Posterior vena cava (tissue), 2 donors: ENCODE measurements around the gene NDUFV1. TPM values are rescaled to one million over a fixed set of nuclear protein-coding genes. Genes with fewer than 3 reads are reported as not detected.
"Not testable (repeated sequence)": the region's sequence is repeated elsewhere in the genome, so short reads cannot be mapped to it uniquely, and the experiment has no call there.

Experiments
- DNase-seq: peaks from one replicate; pipeline ENCODE4 v3.0.0-alpha.2; 2020; ENCODE audit warnings: low spot score
- intact Hi-C, 2 donors: fragments of 100-400 bp; cut with DNase I; formaldehyde crosslinking; loops; one replicate each; pipeline versions ENCODE4 v1.14.1 to v1.14.2; 2022 to 2023
- long read RNA-seq, 2 donors: library from polyadenylated mRNA; unstranded; transcript quantifications; one replicate each; pipeline ENCODE4 v2.0.0, GENCODE V29; 2020 to 2021
- total RNA-seq, 2 donors: library from RNA; stranded (reverse); fragmentation: NEBNext Ultra II Directional; extraction: Animal tissue kit (Norgen Biotek cat#: 25700); gene quantifications; one replicate each; pipeline ENCODE4 v1.2.1, GENCODE V29; 2021
- donor health status: DM: yes; HTN: yes; CAD: no.
- donor health status: DM: yes; HTN: yes; CAD: no.

NDUFV1 gene
- 100 to 1,000 TPM; 112 to 116 TPM for total RNA-seq
- long read RNA-seq, donor 1, transcript NDUFV1-201 (10 exons, 1,596 nt) = major isoform, 46 of 81 reads
- long read RNA-seq, donor 1, partial matches to known transcripts = 23 of 81 reads
- long read RNA-seq, donor 1, other reads (novel, unspliced or antisense) = 8 of 81 reads
- long read RNA-seq, donor 2, transcript NDUFV1-201 (10 exons, 1,596 nt) = major isoform, 535 of 608 reads
- long read RNA-seq, donor 2, transcript NDUFV1-216 (10 exons, 1,503 nt) = minor isoform, 5 of 608 reads
- long read RNA-seq, donor 2, partial matches to known transcripts = 23 of 608 reads
- long read RNA-seq, donor 2, other reads (novel, unspliced or antisense) = 40 of 608 reads

GRCh38 chr11:67606492-67607295, at the start of gene NDUFV1:
TSS of gene NDUFV1 (plus strand) at chr11:67606936. CDS start at chr11:67607005, 69 bp downstream.
- DNase-seq = peak; percentile 99
- intact Hi-C loops = no loop called here

GRCh38 chr11:67558084-67558772, 48.5 kb upstream of the NDUFV1 start:
- no peak for DNase-seq
- intact Hi-C loops = no loop called here

- intact Hi-C loops = no loop called here
- no peak for DNase-seq
Observed at GRCh38 chr11:67561971-67562619, 44.6 kb upstream of the NDUFV1 start.

- intact Hi-C loops = no loop called here
- DNase-seq = no peak
Observed at GRCh38 chr11:67562963-67563704, 43.6 kb upstream of the NDUFV1 start.

GRCh38 chr11:67563705-67564114, 43.0 kb upstream of the NDUFV1 start:
- intact Hi-C loops = not testable (repeated sequence)
- DNase-seq = peak; percentile 83

GRCh38 chr11:67564230-67564629, 42.5 kb upstream of the NDUFV1 start:
- intact Hi-C loops = no loop called here
- DNase-seq = no peak

GRCh38 chr11:67571443-67571842, 35.3 kb upstream of the NDUFV1 start:
- intact Hi-C loops = no loop called here
- no peak for DNase-seq

GRCh38 chr11:67572305-67572704, 34.4 kb upstream of the NDUFV1 start:
- no peak for DNase-seq
- intact Hi-C loops = no loop called here

GRCh38 chr11:67572747-67573419, 33.9 kb upstream of the NDUFV1 start:
- intact Hi-C loops = no loop called here
- no peak for DNase-seq

GRCh38 chr11:67574938-67575337, 31.8 kb upstream of the NDUFV1 start:
- intact Hi-C loops = no loop called here
- no peak for DNase-seq

GRCh38 chr11:67576735-67577475, 29.8 kb upstream of the NDUFV1 start:
- intact Hi-C loops = no loop called here
- no peak for DNase-seq

- no peak for DNase-seq
- intact Hi-C loops = no loop called here
Observed at GRCh38 chr11:67577951-67578350, 28.8 kb upstream of the NDUFV1 start.

- intact Hi-C loops = no loop called here
- no peak for DNase-seq
Observed at GRCh38 chr11:67581469-67581868, 25.3 kb upstream of the NDUFV1 start.

GRCh38 chr11:67582011-67582410, 24.7 kb upstream of the NDUFV1 start:
- DNase-seq = no peak
- intact Hi-C loops = no loop called here

GRCh38 chr11:67583247-67584204, 23.2 kb upstream of the NDUFV1 start, which contains the start of gene GSTP1:
TSS of gene GSTP1 (plus strand) at chr11:67583812. CDS start at chr11:67583844, 32 bp downstream.
- intact Hi-C loops = no loop called here

GRCh38 chr11:67584205-67584880, 22.4 kb upstream of the NDUFV1 start:
- intact Hi-C loops = no loop called here
- DNase-seq = peak; percentile 94

More at GRCh38 chr11:67583247-67584204, 23.2 kb upstream of the NDUFV1 start, which contains the start of gene GSTP1:
- peak; percentile 98 for DNase-seq
